K562 (cell line): Measurements from ENCODE around the gene ADAMTS2. TPM values are rescaled to one million over a fixed set of nuclear protein-coding genes. Genes with fewer than 3 reads are reported as not detected.

Source experiments
- ATAC-seq: fragments of 200-7000 bp; cut with Tn5 transposase; 3 replicates; pipeline ENCODE4 v1.9.1; 2020; ENCODE audit warnings: moderate library complexity
- BruUV-seq: library from RNA; stranded (reverse); fragments of 400-500 nt; replicated peaks from 2 replicates; lab custom pipeline; 2021; lab: Mats Ljungman, UMichigan
- CTCF ChIA-PET: fragments of 300-600 bp; formaldehyde crosslinking; extraction: SDS; loops from one replicate; lab custom pipeline; 2021; ENCODE audit warnings: low intra/inter-chr PET ratio; lab: Yijun Ruan, JAX
- POLR2A ChIA-PET: fragments of 300-600, 350-650 bp; sonication (Branson Sonifier 250); formaldehyde crosslinking; extraction: SDS; loops from one replicate; lab custom pipeline; 2021; ENCODE audit warnings: antibody characterized with exemption, inconsistent platforms; lab: Yijun Ruan, JAX
- DNase-seq, 4 experiments: peaks; one replicate each; pipeline versions ENCODE4 v3.0.0 to v3.0.0-alpha.2; 2011 to 2018; ENCODE audit warnings: low spot score in 3 of 4, mixed read lengths in 3 of 4; ENCODE audit errors: extremely low read depth in 1 of 4
- FAIRE-seq: peaks from 2 replicates; lab custom pipeline; 2011; peaks lifted over from hg19 to GRCh38; lab: Jason Lieb, UNC
- H2AFZ ChIP-seq: 2 replicates; pipeline ENCODE4 v1.6.0; 2011; ENCODE audit warnings: low read depth, low read length, control low read depth, inconsistent platforms
- H3K27ac ChIP-seq: fragments of 200-600 bp; 3 replicates; pipeline ENCODE4 v1.8.0; 2011; ENCODE audit warnings: low read depth, mild to moderate bottlenecking, control low read depth, inconsistent platforms, low read length, moderate library complexity, mixed read lengths; ENCODE audit errors: extremely low read depth
- H3K27me3 ChIP-seq, 2 experiments: fragments of 300-600 bp in 1 of 2; 2 replicates in 1 of 2; 3 replicates in 1 of 2; pipeline versions ENCODE4 v1.6.0 to v1.8.0; 2011; ENCODE audit warnings: inconsistent platforms in 2 of 2, low read length in 2 of 2, mild to moderate bottlenecking in 1 of 2, mixed read lengths in 1 of 2, moderate library complexity in 1 of 2; ENCODE audit not compliant: control insufficient read depth in 2 of 2, insufficient read depth in 2 of 2
- H3K36me3 ChIP-seq: fragments of 300-600 bp; 3 replicates; pipeline ENCODE4 v1.8.0; 2011; ENCODE audit warnings: mild to moderate bottlenecking, low read length, inconsistent platforms; ENCODE audit not compliant: control insufficient read depth, insufficient read depth
- H3K4me1 ChIP-seq, 2 experiments: fragments of 200-600 bp in 1 of 2; replicated peaks in 1 of 2; 2 replicates in 1 of 2; 3 replicates in 1 of 2; pipeline versions ENCODE4 v1.5.1 to v1.8.0; 2011; ENCODE audit warnings: inconsistent platforms in 2 of 2, low read length in 2 of 2, mild to moderate bottlenecking in 1 of 2, mixed read lengths in 1 of 2, moderate library complexity in 1 of 2; ENCODE audit not compliant: control insufficient read depth in 2 of 2, insufficient read depth in 2 of 2
- H3K4me2 ChIP-seq: 2 replicates; pipeline ENCODE4 v1.6.1; 2011; ENCODE audit warnings: low read length, control low read depth, inconsistent platforms, mixed read lengths; ENCODE audit not compliant: insufficient read depth
- H3K4me3 ChIP-seq: fragments of 200-600 bp; sonication (generic), shearing (Covaris generic); 2 replicates; pipeline ENCODE4 v1.5.1; 2016; ENCODE audit warnings: control low read depth, inconsistent platforms
- H3K79me2 ChIP-seq: fragments of 200-600 bp; 3 replicates; pipeline ENCODE4 v1.8.0; 2011; ENCODE audit warnings: low read length, inconsistent platforms; ENCODE audit not compliant: control insufficient read depth, insufficient read depth
- H3K9ac ChIP-seq, 2 experiments: 2 replicates each; pipeline versions ENCODE4 v1.6.0 to v1.6.1; 2011; ENCODE audit warnings: low read depth in 2 of 2, low read length in 2 of 2, control low read depth in 1 of 2, inconsistent platforms in 1 of 2, mild to moderate bottlenecking in 1 of 2, mixed read lengths in 1 of 2; ENCODE audit not compliant: insufficient read depth in 1 of 2
- H3K9me1 ChIP-seq: one replicate; pipeline ENCODE4 v1.6.0; 2011; ENCODE audit warnings: inconsistent platforms, mild to moderate bottlenecking, low read length, moderate library complexity; ENCODE audit not compliant: control insufficient read depth, insufficient read depth
- H3K9me3 ChIP-seq: replicated peaks from 2 replicates; pipeline ENCODE4 v1.5.1; 2011; ENCODE audit warnings: low read depth, low read length, inconsistent platforms; ENCODE audit not compliant: control insufficient read depth, insufficient read depth
- H4K20me1 ChIP-seq: replicated peaks from 2 replicates; pipeline ENCODE4 v1.6.1; 2011; ENCODE audit warnings: low read length, inconsistent platforms, mixed read lengths; ENCODE audit not compliant: control insufficient read depth, insufficient read depth
- WGBS: fragments of 100-300 bp; shearing (Covaris generic); methylation state at CpG from one replicate; pipeline ENCODE4 v1.1.6; 2016; ENCODE audit warnings: low coverage, mixed read lengths; ENCODE audit not compliant: insufficient coverage; ENCODE audit errors: missing lambda C conversion rate; 5-methylcytosine and 5-hydroxymethylcytosine counted together
- in situ Hi-C: fragments of 300-500 bp; cut with MboI; formaldehyde crosslinking; loops from 4 replicates; pipeline ENCODE4 v1.15.0; 2018; ENCODE audit warnings: inconsistent platforms, mixed read lengths
- intact Hi-C: fragments of 100-400 bp; cut with micrococcal nuclease; formaldehyde crosslinking; loops from 2 replicates; pipeline ENCODE4 v1.14.2; 2022
- polyA plus RNA-seq, 8 experiments: library from polyadenylated mRNA; depleted of rRNA in 4 of 8; stranded (reverse) in 5 of 8; unstranded in 3 of 8; fragments of >200 nt; fragmentation: Nextera tagmentation in 2 of 8; fragmentation: Illumina TruSeq in 1 of 8; extraction: Ambion mirVana in 2 of 8; extraction: Trizol in 1 of 8; gene quantifications; 2 replicates each; pipeline versions ENCODE4 v1.2.1 to v1.2.3, GENCODE V29; 2011 to 2014; ENCODE audit warnings: inconsistent platforms in 1 of 8, missing spikeins in 1 of 8
- total RNA-seq, 7 experiments: library from RNA; depleted of rRNA in 6 of 7; stranded (reverse); fragments of >200 nt in 6 of 7; fragmentation: Illumina TruSeq in 2 of 7; extraction: Trizol in 2 of 7; gene quantifications; 2 replicates each; pipeline versions ENCODE4 v1.2.1 to v1.2.3, GENCODE V29; 2011 to 2021; ENCODE audit warnings: low replicate concordance in 1 of 7
- TF ChIP-seq, protein P1 (sequence below): IDR thresholded peaks from 2 replicates; pipeline ENCODE4 v1.6.1; 2012; ENCODE audit warnings: low read depth, low read length, improper control_type of control experiment, borderline replicate concordance

The ADAMTS2 gene
- total and polyA plus RNA-seq, 9 of the 15 experiments (the other 6 are each of a cell fraction or from before 2014, with no cell fraction given), result not detected

GRCh38 chr5:179387151-179388110 is 42.2 kb upstream of the ADAMTS2 start:
- Histone ChIP-seq H4K20me1 (no peaks in the 10 kb centered on the region), H3K36me3 (no peaks in the 10 kb centered on the region), H3K4me3 (no peak overlapping the region), H3K27ac (no peak overlapping the region), H3K9me1 (no peaks in the 10 kb centered on the region), H3K27me3 (peaks cover 14 to 49% of the 10 kb centered on the region in 2 experiments; a peak in 4 of 5 replicates), H2AFZ (no peak overlapping the region), H3K9ac (no peak overlapping the region), H3K9me3 (no peaks in the 10 kb centered on the region), H3K4me1 (no peaks in the 10 kb centered on the region), H3K4me2 (no peak overlapping the region), H3K79me2 (no peaks in the 10 kb centered on the region)
- POLR2A ChIA-PET, result no interaction called here
- FAIRE-seq (no peak), ATAC-seq (no peak), DNase-seq (no peak)
- intact Hi-C loops, result no loop called here
- in situ Hi-C loops, result no loop called here
- CTCF ChIA-PET, result no interaction called here
- BruUV-seq, result no TSS peak
- TF ChIP-seq, protein P1, sequence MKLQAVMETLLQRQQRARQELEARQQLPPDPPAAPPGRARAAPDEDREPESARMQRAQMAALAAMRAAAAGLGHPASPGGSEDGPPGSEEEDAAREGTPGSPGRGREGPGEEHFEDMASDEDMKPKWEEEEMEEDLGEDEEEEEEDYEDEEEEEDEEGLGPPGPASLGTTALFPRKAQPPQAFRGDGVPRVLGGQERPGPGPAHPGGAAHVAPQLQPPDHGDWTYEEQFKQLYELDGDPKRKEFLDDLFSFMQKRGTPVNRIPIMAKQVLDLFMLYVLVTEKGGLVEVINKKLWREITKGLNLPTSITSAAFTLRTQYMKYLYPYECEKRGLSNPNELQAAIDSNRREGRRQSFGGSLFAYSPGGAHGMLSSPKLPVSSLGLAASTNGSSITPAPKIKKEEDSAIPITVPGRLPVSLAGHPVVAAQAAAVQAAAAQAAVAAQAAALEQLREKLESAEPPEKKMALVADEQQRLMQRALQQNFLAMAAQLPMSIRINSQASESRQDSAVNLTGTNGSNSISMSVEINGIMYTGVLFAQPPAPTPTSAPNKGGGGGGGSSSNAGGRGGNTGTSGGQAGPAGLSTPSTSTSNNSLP, result no peak
- 2% methylated on average over 17 of the region's 19 CpGs for WGBS
